ENCODE results near the gene CDK11B.
A peak's percentile ranks its signal among the peaks of the same experiment; 100 is the strongest.
"Not testable (repeated sequence)": the region's sequence is repeated elsewhere in the genome, so short reads cannot be mapped to it uniquely, and the experiment has no call there.

The CDK11B gene

DNA sequence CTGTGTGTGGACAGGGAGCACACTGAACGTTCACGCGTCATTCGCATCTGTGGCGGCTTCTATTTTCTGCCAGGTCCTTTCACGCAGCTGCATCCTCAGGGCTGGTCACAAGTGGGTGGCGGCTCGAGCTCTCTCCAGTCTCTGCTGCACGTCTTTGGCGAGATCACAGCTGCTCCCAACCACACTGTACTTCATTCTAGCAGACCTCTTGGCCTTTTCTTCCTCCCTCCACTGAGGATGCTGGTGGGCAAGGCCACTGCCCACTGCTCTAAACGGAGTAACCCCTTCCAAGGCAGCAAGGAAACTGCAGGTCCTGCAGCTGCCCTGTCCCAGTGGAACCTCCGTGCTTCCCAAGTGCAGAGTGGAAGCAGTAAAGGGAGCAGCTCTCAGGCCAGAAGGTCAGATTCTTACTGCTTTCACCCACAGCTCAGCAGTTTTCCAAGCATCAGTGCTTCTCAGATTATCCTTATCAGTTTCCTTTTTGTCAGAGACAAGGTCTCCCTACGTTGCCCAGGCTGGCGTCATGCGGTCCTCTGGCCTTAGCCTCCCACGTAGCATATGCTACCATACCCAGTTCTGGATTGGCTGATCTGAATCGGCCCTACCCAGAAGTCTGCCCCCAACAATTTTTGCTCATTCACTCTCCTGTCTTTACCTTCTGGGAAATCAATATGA is 11.1 kb downstream of the CDK11B start:
- DNase-seq = not testable (repeated sequence)

DNA sequence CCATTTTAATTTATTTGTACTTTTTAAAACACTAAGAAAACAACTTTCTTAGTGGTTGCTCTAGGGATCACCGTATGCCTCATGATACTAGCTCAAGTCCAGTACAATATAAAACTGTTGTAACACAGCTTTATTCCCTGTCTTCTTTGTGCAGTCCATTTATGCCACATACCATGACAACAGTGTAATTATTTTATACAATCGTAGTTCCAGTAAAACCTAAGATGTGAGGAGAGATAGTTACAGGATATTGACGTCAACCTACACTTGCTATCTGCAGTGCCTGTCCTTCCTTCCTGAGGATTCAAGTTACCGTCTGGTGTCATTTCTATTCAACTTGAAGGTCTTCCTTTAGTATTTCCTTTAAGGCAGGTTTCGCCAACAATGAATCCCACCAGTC is 12.5 kb downstream of the CDK11B start:
- not testable (repeated sequence) for DNase-seq

DNA sequence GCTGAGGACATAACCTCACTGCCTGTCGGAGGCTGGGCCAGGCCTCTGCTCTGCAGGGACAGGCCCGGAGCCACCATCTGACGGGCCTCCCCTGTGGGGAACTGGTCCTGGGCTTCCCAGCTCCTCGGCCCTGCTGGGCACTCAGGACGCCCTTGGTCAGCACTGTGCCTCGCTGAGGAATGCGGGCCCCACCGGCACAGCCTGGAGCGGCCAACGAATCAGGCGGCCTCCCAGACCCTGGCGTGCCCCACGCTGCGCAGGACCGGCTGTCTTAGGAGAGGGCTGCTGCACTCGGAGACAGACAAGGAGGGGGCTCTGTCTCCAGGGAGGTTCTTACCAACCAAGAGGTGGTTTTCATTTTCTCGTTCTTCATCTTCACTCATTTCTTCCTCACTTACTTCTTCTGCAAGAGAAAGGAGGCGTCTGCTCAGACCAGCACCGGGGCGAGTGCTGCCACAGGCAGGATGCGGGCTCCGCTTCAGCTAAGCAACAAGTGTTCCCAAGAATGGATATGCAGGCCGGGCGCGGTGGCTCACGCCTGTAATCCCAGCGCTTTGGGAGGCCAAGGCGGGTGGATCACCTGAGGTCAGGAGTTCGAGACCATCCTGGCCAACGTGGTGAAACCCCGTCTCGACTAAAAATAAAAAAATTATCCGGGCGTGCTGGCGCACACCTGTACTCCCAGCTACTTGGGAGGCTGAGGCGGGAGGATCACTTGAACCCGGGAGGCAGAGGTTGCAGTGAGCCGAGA is 17.9 kb downstream of the CDK11B start:
- not testable (repeated sequence) for DNase-seq

GRCh38 chr1:1640081-1640480 is 18.7 kb downstream of the CDK11B start:
- not testable (repeated sequence) for DNase-seq

- not testable (repeated sequence) for DNase-seq
These were observed 19.4 kb downstream of the CDK11B start for GRCh38 chr1:1639368-1639767.

- DNase-seq = not testable (repeated sequence)
These were observed 20.3 kb downstream of the CDK11B start for GRCh38 chr1:1638528-1638927.

DNA sequence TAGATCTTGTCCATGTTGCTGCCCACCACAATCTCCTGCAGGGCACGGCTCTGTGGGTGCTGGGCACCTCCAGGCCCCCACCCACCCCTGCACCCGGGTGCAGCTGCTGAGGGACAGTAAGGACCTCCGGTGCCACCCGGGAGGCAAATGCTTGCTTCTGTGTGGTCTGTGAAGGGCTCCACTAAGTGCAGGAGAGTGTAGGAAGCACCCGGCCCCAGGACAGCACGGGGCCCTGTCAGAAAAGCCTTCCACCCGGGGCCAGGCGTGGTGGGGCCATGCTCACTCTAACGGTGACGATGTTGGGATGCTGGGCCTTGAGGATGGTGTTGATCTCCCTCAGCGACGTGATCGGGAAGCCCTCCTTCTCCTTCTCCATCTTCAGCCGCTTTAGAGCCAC is 21.3 kb downstream of the CDK11B start:
- DNase-seq = not testable (repeated sequence)

DNA sequence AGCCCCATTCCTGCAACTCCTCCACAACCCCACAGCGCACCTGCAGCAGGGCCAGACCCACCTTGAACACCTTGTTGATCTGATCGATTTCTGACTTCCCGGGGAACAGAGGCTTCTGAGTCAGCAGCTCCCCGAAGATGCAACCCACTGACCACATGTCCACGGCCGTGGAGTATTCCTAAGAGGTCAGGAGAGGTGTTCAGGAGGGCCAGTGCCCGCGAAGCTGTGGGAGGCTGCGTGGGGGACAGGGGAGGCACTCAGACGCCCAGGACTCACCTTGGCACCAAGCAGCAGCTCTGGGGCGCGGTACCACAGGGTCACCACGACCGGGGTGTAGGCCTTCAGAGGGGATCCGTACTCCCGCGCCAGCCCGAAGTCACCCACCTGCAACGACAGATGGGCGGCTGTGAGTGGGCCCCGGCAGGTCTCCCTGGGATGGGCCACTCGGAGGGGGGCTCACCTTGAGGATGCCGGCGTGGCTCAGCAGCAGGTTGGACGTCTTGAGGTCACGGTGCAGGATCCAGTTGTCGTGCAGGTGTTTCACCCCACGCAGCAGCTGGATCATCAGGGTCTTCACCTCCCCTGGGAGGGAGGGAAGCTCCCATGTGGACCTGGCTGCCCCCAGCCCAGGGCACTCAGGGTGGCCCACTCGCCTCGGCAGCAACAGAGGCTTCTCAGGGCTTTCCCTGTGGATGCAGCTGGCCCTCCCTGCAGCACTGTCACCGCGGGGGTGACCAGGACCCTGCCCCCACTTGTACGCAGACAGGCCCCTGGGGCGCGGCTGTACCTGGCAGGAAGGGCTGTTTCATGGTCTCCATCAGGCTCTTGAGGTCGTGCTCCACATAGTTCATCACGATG is 22.0 kb downstream of the CDK11B start:
- DNase-seq = not testable (repeated sequence)

GRCh38 chr1:1634613-1635012 is 24.2 kb downstream of the CDK11B start:
- not testable (repeated sequence) for DNase-seq

GRCh38 chr1:1633409-1633808 is 25.4 kb downstream of the CDK11B start:
- DNase-seq = not testable (repeated sequence)

DNA sequence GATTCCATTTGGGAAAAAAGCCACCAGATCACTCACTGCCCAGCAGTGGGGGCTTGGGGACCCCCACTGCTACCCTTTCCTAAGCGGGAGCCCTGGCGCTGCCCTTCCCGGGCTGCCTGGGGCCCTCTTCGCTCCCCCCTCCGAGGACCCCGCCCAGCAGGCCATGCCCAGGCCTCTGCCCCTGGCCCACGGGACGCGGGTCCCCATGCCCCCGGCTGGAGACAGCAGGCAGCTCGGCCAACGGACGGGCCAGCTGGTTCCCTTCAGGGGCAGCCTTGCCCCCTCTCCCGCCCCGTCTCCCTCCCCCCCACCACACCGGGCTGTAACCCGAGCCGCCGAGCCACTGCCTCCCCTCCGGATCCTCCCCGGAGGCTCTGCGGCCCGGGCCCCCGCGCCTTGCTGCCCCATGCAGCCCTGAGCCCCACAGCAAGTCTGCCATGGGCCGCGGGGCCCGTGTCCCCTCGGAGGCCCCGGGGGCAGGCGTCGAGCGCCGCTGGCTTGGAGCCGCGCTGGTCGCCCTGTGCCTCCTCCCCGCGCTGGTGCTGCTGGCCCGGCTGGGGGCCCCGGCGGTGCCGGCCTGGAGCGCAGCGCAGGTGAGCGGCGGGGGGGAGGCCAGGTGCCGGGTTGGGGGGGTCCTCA is 26.9 kb downstream of the CDK11B start, which contains the start of gene MMP23B:
TSS of gene MMP23B (plus strand) at position 392 of the 639 bp plus-strand sequence. CDS start at position 438, 46 bp downstream.
- DNase-seq = no peak

GRCh38 chr1:1630965-1631781 is 27.6 kb downstream of the CDK11B start:
- DNase-seq = no peak

- peak; percentile 33 to 64 for DNase-seq
These were observed 28.4 kb downstream of the CDK11B start for GRCh38 chr1:1630191-1630964.

- DNase-seq = no peak
These were observed 29.2 kb downstream of the CDK11B start for GRCh38 chr1:1629430-1630190.

DNA sequence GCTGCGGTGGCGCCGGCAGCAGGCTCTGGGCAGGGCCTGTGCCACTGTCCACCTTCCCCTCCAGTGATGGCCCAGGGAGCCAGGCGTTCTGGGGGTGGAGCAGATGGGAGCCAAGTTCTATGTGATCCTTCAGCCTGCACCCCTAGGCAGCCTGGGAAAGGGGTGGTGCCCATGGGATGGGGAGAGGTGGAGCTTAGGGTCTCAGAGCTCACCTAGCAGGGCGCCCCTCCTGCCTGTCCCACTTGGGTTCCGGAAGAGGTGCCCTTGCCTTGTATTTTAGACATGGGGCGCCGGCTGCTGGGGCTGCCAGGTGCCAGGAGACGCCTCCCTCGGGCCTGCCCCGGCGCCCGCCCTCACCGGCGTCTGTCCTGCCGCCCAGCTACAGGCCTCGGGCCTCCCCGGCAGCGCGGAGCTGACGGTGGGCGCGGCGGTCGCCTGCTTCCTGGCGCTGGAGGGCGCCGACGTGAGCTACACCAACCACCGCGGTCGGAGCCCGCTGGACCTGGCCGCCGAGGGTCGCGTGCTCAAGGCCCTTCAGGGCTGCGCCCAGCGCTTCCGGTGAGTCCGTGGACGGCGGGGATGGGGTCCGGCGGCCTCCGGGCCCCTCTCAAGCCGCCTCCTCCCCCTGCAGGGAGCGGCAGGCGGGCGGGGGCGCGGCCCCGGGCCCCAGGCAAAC is 29.9 kb downstream of the CDK11B start:
- no peak for DNase-seq

- no peak for DNase-seq
These were observed 30.7 kb downstream of the CDK11B start for GRCh38 chr1:1627829-1628753.

GRCh38 chr1:1627261-1627828 is 31.5 kb downstream of the CDK11B start:
- no peak for DNase-seq

Data from NCI-H187 (cell line).